ENCODE data around the gene RPL35A.

DNA sequence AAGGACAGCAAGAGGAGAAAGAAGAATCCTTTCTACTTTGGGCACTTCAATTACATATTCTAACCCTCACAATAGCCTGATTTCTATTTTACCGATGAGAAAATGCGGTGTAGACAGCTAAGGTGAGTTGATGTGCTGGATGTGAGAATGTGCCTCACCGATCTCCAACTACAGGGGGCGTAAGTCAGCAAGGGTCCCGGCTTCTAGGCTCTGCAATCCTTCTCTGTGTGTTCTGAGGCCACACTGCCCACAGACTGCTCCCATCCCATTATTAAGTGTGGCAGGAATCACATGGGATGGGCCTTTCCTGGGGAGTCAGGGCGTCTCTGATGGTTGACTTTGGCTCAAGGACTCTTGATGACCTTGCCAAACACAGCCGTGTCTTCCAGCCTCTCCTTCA is 23.6 kb upstream of the RPL35A start:
- TF ChIP-seq, protein P1, sequence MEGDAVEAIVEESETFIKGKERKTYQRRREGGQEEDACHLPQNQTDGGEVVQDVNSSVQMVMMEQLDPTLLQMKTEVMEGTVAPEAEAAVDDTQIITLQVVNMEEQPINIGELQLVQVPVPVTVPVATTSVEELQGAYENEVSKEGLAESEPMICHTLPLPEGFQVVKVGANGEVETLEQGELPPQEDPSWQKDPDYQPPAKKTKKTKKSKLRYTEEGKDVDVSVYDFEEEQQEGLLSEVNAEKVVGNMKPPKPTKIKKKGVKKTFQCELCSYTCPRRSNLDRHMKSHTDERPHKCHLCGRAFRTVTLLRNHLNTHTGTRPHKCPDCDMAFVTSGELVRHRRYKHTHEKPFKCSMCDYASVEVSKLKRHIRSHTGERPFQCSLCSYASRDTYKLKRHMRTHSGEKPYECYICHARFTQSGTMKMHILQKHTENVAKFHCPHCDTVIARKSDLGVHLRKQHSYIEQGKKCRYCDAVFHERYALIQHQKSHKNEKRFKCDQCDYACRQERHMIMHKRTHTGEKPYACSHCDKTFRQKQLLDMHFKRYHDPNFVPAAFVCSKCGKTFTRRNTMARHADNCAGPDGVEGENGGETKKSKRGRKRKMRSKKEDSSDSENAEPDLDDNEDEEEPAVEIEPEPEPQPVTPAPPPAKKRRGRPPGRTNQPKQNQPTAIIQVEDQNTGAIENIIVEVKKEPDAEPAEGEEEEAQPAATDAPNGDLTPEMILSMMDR (IDR thresholded peaks at IDR 0.05 in 4 of 5, conservative IDR thresholded peaks at IDR 0.05 in 1 of 5) = no peak
- TF ChIP-seq POLR2A (IDR thresholded peaks at IDR 0.05) = no peak

Measured in gastrocnemius medialis (tissue), 4 donors.